ENCODE results near the gene GRID2. TPM values are rescaled to one million over a fixed set of nuclear protein-coding genes. Genes with fewer than 3 reads are reported as not detected.

Gene GRID2
- total and polyA plus RNA-seq, 7 experiments from 2014 or later = not detected

GRCh38 chr4:93744961-93745360 lies 1441.2 kb downstream of the GRID2 start:
- Mint-ChIP-seq H3K4me1 (no peaks in the 10 kb centered on the region), H3K4me3 (no peak overlapping the region), H3K27ac (no peak overlapping the region), H3K36me3 (no peaks in the 10 kb centered on the region), H3K9me3 (peaks cover 0 to 6% (median 0%) of the 10 kb centered on the region in 11 donors), H3K27me3 (no peaks in the 10 kb centered on the region)
- Histone ChIP-seq H3K9me3 (ENCODE audit: control insufficient read depth in 2 of 3, low read length in 3 of 3) (no peaks in the 10 kb centered on the region), H3K27me3 (ENCODE audit: control insufficient read depth in 2 of 2, insufficient read depth in 2 of 2, low read length in 2 of 2) (no peaks in the 10 kb centered on the region), H3K36me3 (ENCODE audit: control insufficient read depth in 2 of 3, insufficient read depth in 3 of 3, low read length in 3 of 3) (no peaks in the 10 kb centered on the region), H3K27ac (ENCODE audit: low read depth, low read length) (no peak overlapping the region), H3K4me1 (ENCODE audit: control insufficient read depth in 2 of 2, insufficient read depth in 2 of 2, low read length in 2 of 2) (no peaks in the 10 kb centered on the region), H3K4me3 (ENCODE audit: low read length) (no peak overlapping the region)
- ChIA-PET CTCF (no interaction called here), POLR2A (interaction anchor here (0.7 kb wide), 1 partner anchor 88 kb away, joined by 4 read pairs; no protein-coding TSS in a partner anchor)
- no peak for ATAC-seq
- intact Hi-C loops (cut with micrococcal nuclease) = no loop called here
- DNase-seq = no peak

- POLR2A ChIA-PET = no interaction called here
- DNase-seq (no peak), ATAC-seq (no peak)
- intact Hi-C loops (cut with micrococcal nuclease) = loop anchor here in 1 of 2 donors (1.0 kb wide), 1 partner anchor 28 kb away; no protein-coding TSS in a partner anchor
- Histone ChIP-seq H3K4me1 (ENCODE audit: control insufficient read depth in 2 of 2, insufficient read depth in 2 of 2, low read length in 2 of 2) (no peaks in the 10 kb centered on the region), H3K27ac (ENCODE audit: low read depth, low read length) (no peak overlapping the region), H3K4me3 (ENCODE audit: low read length) (no peak overlapping the region), H3K36me3 (ENCODE audit: control insufficient read depth in 2 of 3, insufficient read depth in 3 of 3, low read length in 3 of 3) (no peaks in the 10 kb centered on the region), H3K9me3 (ENCODE audit: control insufficient read depth in 2 of 3, low read length in 3 of 3) (no peaks in the 10 kb centered on the region), H3K27me3 (ENCODE audit: control insufficient read depth in 2 of 2, insufficient read depth in 2 of 2, low read length in 2 of 2) (no peaks in the 10 kb centered on the region)
- CTCF ChIA-PET = no interaction called here
- Mint-ChIP-seq H3K36me3 (no peaks in the 10 kb centered on the region), H3K4me3 (no peak overlapping the region), H3K27ac (no peak overlapping the region), H3K27me3 (no peaks in the 10 kb centered on the region), H3K9me3 (peaks cover 0 to 6% (median 0%) of the 10 kb centered on the region in 11 donors), H3K4me1 (no peaks in the 10 kb centered on the region)
Measured at GRCh38 chr4:93746031-93746430, 1442.3 kb downstream of the GRID2 start.

GRCh38 chr4:93747220-93747619 lies 1443.5 kb downstream of the GRID2 start:
- H3K27me3 Mint-ChIP-seq = no peaks in the 10 kb centered on the region
- DNase-seq = no peak
- no peaks in the 10 kb centered on the region for H3K4me1 ChIP-seq (ENCODE audit: control insufficient read depth in 2 of 2, insufficient read depth in 2 of 2, low read length in 2 of 2)
- no peak for ATAC-seq
- no peaks in the 10 kb centered on the region for H3K27me3 ChIP-seq (ENCODE audit: control insufficient read depth in 2 of 2, insufficient read depth in 2 of 2, low read length in 2 of 2)
- no peak overlapping the region for H3K27ac Mint-ChIP-seq
- no peaks in the 10 kb centered on the region for H3K4me1 Mint-ChIP-seq
- no peak overlapping the region for H3K27ac ChIP-seq (ENCODE audit: low read depth, low read length)
- intact Hi-C loops (cut with micrococcal nuclease) = no loop called here
- H3K36me3 Mint-ChIP-seq = no peaks in the 10 kb centered on the region
- H3K9me3 ChIP-seq (ENCODE audit: control insufficient read depth in 2 of 3, low read length in 3 of 3) = no peaks in the 10 kb centered on the region
- no peaks in the 10 kb centered on the region for H3K36me3 ChIP-seq (ENCODE audit: control insufficient read depth in 2 of 3, insufficient read depth in 3 of 3, low read length in 3 of 3)
- H3K4me3 ChIP-seq (ENCODE audit: low read length) = no peak overlapping the region
- H3K9me3 Mint-ChIP-seq = peaks cover 0 to 6% (median 0%) of the 10 kb centered on the region in 11 donors
- POLR2A ChIA-PET = no interaction called here
- CTCF ChIA-PET = no interaction called here
- no peak overlapping the region for H3K4me3 Mint-ChIP-seq

- no peak overlapping the region for H3K4me3 Mint-ChIP-seq
- H3K36me3 Mint-ChIP-seq = no peaks in the 10 kb centered on the region
- H3K4me1 ChIP-seq (ENCODE audit: control insufficient read depth in 2 of 2, insufficient read depth in 2 of 2, low read length in 2 of 2) = no peaks in the 10 kb centered on the region
- intact Hi-C loops (cut with micrococcal nuclease) = no loop called here
- H3K27ac ChIP-seq (ENCODE audit: low read depth, low read length) = no peak overlapping the region
- ChIA-PET POLR2A (no interaction called here), CTCF (no interaction called here)
- DNase-seq (no peak), ATAC-seq (no peak)
- H3K27ac Mint-ChIP-seq = no peak overlapping the region
- H3K27me3 ChIP-seq (ENCODE audit: control insufficient read depth in 2 of 2, insufficient read depth in 2 of 2, low read length in 2 of 2) = no peaks in the 10 kb centered on the region
- no peak overlapping the region for H3K4me3 ChIP-seq (ENCODE audit: low read length)
- H3K9me3 Mint-ChIP-seq = peaks cover 0 to 4% (median 0%) of the 10 kb centered on the region in 11 donors
- no peaks in the 10 kb centered on the region for H3K4me1 Mint-ChIP-seq
- H3K9me3 ChIP-seq (ENCODE audit: control insufficient read depth in 2 of 3, low read length in 3 of 3) = no peaks in the 10 kb centered on the region
- H3K36me3 ChIP-seq (ENCODE audit: control insufficient read depth in 2 of 3, insufficient read depth in 3 of 3, low read length in 3 of 3) = no peaks in the 10 kb centered on the region
- no peaks in the 10 kb centered on the region for H3K27me3 Mint-ChIP-seq
Measured at GRCh38 chr4:93748373-93749291, 1444.9 kb downstream of the GRID2 start.

GRCh38 chr4:93749292-93749761 lies 1445.6 kb downstream of the GRID2 start:
- Histone ChIP-seq H3K27ac (ENCODE audit: low read depth, low read length) (no peak overlapping the region), H3K4me3 (ENCODE audit: low read length) (no peak overlapping the region), H3K9me3 (ENCODE audit: control insufficient read depth in 2 of 3, low read length in 3 of 3) (no peaks in the 10 kb centered on the region), H3K4me1 (ENCODE audit: control insufficient read depth in 2 of 2, insufficient read depth in 2 of 2, low read length in 2 of 2) (no peaks in the 10 kb centered on the region), H3K36me3 (ENCODE audit: control insufficient read depth in 2 of 3, insufficient read depth in 3 of 3, low read length in 3 of 3) (no peaks in the 10 kb centered on the region), H3K27me3 (ENCODE audit: control insufficient read depth in 2 of 2, insufficient read depth in 2 of 2, low read length in 2 of 2) (no peaks in the 10 kb centered on the region)
- intact Hi-C loops (cut with micrococcal nuclease) = no loop called here
- peaks cover 0 to 4% (median 0%) of the 10 kb centered on the region in 11 donors for H3K9me3 Mint-ChIP-seq
- DNase-seq = no peak
- no peak for ATAC-seq
- no peaks in the 10 kb centered on the region for H3K36me3 Mint-ChIP-seq
- H3K4me3 Mint-ChIP-seq = no peak overlapping the region
- no peaks in the 10 kb centered on the region for H3K4me1 Mint-ChIP-seq
- ChIA-PET POLR2A (no interaction called here), CTCF (no interaction called here)
- no peak overlapping the region for H3K27ac Mint-ChIP-seq
- no peaks in the 10 kb centered on the region for H3K27me3 Mint-ChIP-seq

- ATAC-seq = no peak
Measured at GRCh38 chr4:93751411-93751810, 1447.6 kb downstream of the GRID2 start.

GRCh38 chr4:93756101-93756500 lies 1452.3 kb downstream of the GRID2 start:
- no peaks in the 10 kb centered on the region for H3K36me3 ChIP-seq (ENCODE audit: control insufficient read depth in 2 of 3, insufficient read depth in 3 of 3, low read length in 3 of 3)
- no peak overlapping the region for H3K27ac ChIP-seq (ENCODE audit: low read depth, low read length)
- intact Hi-C loops (cut with micrococcal nuclease) = no loop called here
- no peaks in the 10 kb centered on the region for H3K9me3 ChIP-seq (ENCODE audit: control insufficient read depth in 2 of 3, low read length in 3 of 3)
- DNase-seq = no peak
- ChIA-PET POLR2A (no interaction called here), CTCF (no interaction called here)
- no peaks in the 10 kb centered on the region for H3K27me3 ChIP-seq (ENCODE audit: control insufficient read depth in 2 of 2, insufficient read depth in 2 of 2, low read length in 2 of 2)
- Mint-ChIP-seq H3K27me3 (peaks cover 0 to 13% (median 0%) of the 10 kb centered on the region in 5 donors), H3K4me1 (no peaks in the 10 kb centered on the region), H3K27ac (no peak overlapping the region), H3K4me3 (no peak overlapping the region), H3K9me3 (peaks cover 0 to 2% (median 0%) of the 10 kb centered on the region in 11 donors), H3K36me3 (no peaks in the 10 kb centered on the region)
- no peak for ATAC-seq
- H3K4me1 ChIP-seq (ENCODE audit: control insufficient read depth in 2 of 2, insufficient read depth in 2 of 2, low read length in 2 of 2) = no peaks in the 10 kb centered on the region
- H3K4me3 ChIP-seq (ENCODE audit: low read length) = no peak overlapping the region

More at GRCh38 chr4:93751411-93751810, 1447.6 kb downstream of the GRID2 start:
- no peaks in the 10 kb centered on the region for H3K4me1 ChIP-seq (ENCODE audit: control insufficient read depth in 2 of 2, insufficient read depth in 2 of 2, low read length in 2 of 2)
- no peak overlapping the region for H3K27ac Mint-ChIP-seq
- H3K36me3 ChIP-seq (ENCODE audit: control insufficient read depth in 2 of 3, insufficient read depth in 3 of 3, low read length in 3 of 3) = no peaks in the 10 kb centered on the region
- H3K9me3 Mint-ChIP-seq = peaks cover 0 to 4% (median 0%) of the 10 kb centered on the region in 11 donors
- ChIA-PET CTCF (no interaction called here), POLR2A (no interaction called here)
- H3K27me3 ChIP-seq (ENCODE audit: control insufficient read depth in 2 of 2, insufficient read depth in 2 of 2, low read length in 2 of 2) = no peaks in the 10 kb centered on the region
- no peak overlapping the region for H3K4me3 ChIP-seq (ENCODE audit: low read length)
- no peak overlapping the region for H3K27ac ChIP-seq (ENCODE audit: low read depth, low read length)
- no peak overlapping the region for H3K4me3 Mint-ChIP-seq
- no peaks in the 10 kb centered on the region for H3K36me3 Mint-ChIP-seq
- no peak for DNase-seq
- peaks cover 0 to 3% (median 0%) of the 10 kb centered on the region in 5 donors for H3K27me3 Mint-ChIP-seq
- H3K4me1 Mint-ChIP-seq = no peaks in the 10 kb centered on the region
- intact Hi-C loops (cut with micrococcal nuclease) = no loop called here
- H3K9me3 ChIP-seq (ENCODE audit: control insufficient read depth in 2 of 3, low read length in 3 of 3) = no peaks in the 10 kb centered on the region
